Loucy (cell line): ENCODE measurements around the gene HOXB3.
A peak's percentile ranks its signal among the peaks of the same experiment; 100 is the strongest.

ENCODE experiments used
- H2AFZ ChIP-seq: fragments of 200-600 bp; sonication (generic); 2 replicates; pipeline ENCODE4 v1.6.0; 2016; ENCODE audit warnings: antibody characterized with exemption, mild to moderate bottlenecking, low read length, moderate library complexity
- H3F3A ChIP-seq: fragments of 200-600 bp; 2 replicates; pipeline ENCODE4 v1.6.0; 2016; ENCODE audit warnings: antibody characterized with exemption, low read depth, mild to moderate bottlenecking
- H3K27me3 ChIP-seq: fragments of 200-600 bp; sonication (generic); 2 replicates; pipeline ENCODE4 v1.6.1; 2014; ENCODE audit warnings: low read length, mild to moderate bottlenecking; ENCODE audit not compliant: insufficient read depth, poor library complexity, severe bottlenecking
- H3K36me3 ChIP-seq: fragments of 200-600 bp; sonication (generic); 2 replicates; pipeline ENCODE4 v1.6.1; 2016; ENCODE audit warnings: low read length; ENCODE audit not compliant: insufficient read depth
- H3K4me1 ChIP-seq: fragments of 200-600 bp; sonication (generic); 2 replicates; pipeline ENCODE4 v1.5.1; 2014; ENCODE audit warnings: low read length, mild to moderate bottlenecking; ENCODE audit not compliant: insufficient read depth, poor library complexity, severe bottlenecking
- H3K4me2 ChIP-seq: fragments of 200-600 bp; sonication (generic); 2 replicates; pipeline ENCODE4 v1.6.0; 2014; ENCODE audit warnings: antibody characterized with exemption, low read length, low read depth, mild to moderate bottlenecking; ENCODE audit not compliant: poor library complexity, severe bottlenecking
- H3K4me3 ChIP-seq: fragments of 200-600 bp; sonication (generic); 2 replicates; pipeline ENCODE4 v1.5.1; 2014; ENCODE audit warnings: low read length, mild to moderate bottlenecking, mixed read lengths; ENCODE audit not compliant: poor library complexity, severe bottlenecking
- H3K79me2 ChIP-seq: fragments of 200-600 bp; sonication (generic); 2 replicates; pipeline ENCODE4 v1.6.1; 2014; ENCODE audit warnings: low read length; ENCODE audit not compliant: insufficient read depth
- H3K9ac ChIP-seq: fragments of 200-600 bp; sonication (generic); 2 replicates; pipeline ENCODE4 v1.6.0; 2014; ENCODE audit warnings: mild to moderate bottlenecking, low read depth, low read length, moderate library complexity; ENCODE audit not compliant: poor library complexity, severe bottlenecking
- H3K9me2 ChIP-seq: fragments of 200-600 bp; sonication (generic); replicated peaks from 2 replicates; pipeline ENCODE4 v1.6.1; 2016; ENCODE audit warnings: low read depth, low read length, mixed read lengths
- H3K9me3 ChIP-seq: fragments of 200-600 bp; sonication (generic); 2 replicates; pipeline ENCODE4 v1.6.1; 2014; ENCODE audit warnings: mild to moderate bottlenecking, antibody characterized with exemption, low read length, low read depth; ENCODE audit not compliant: insufficient read depth
- H4K20me1 ChIP-seq: fragments of 200-600 bp; sonication (generic); 2 replicates; pipeline ENCODE4 v1.6.0; 2014; ENCODE audit warnings: antibody characterized with exemption, low read length, mild to moderate bottlenecking; ENCODE audit not compliant: insufficient read depth, poor library complexity, severe bottlenecking
- EZH2phosphoT487 ChIP-seq: fragments of 200-600 bp; IDR thresholded peaks from 2 replicates; pipeline ENCODE4 v1.6.1; 2018; ENCODE audit warnings: antibody characterized with exemption, mild to moderate bottlenecking, moderate library complexity, borderline replicate concordance
- TF ChIP-seq, protein P1 (sequence below): fragments of 200-600 bp; sonication (generic); conservative IDR thresholded peaks from 2 replicates; pipeline ENCODE4 v1.5.1; 2014; ENCODE audit warnings: mild to moderate bottlenecking, antibody characterized with exemption, low read length

The HOXB3 gene

DNA sequence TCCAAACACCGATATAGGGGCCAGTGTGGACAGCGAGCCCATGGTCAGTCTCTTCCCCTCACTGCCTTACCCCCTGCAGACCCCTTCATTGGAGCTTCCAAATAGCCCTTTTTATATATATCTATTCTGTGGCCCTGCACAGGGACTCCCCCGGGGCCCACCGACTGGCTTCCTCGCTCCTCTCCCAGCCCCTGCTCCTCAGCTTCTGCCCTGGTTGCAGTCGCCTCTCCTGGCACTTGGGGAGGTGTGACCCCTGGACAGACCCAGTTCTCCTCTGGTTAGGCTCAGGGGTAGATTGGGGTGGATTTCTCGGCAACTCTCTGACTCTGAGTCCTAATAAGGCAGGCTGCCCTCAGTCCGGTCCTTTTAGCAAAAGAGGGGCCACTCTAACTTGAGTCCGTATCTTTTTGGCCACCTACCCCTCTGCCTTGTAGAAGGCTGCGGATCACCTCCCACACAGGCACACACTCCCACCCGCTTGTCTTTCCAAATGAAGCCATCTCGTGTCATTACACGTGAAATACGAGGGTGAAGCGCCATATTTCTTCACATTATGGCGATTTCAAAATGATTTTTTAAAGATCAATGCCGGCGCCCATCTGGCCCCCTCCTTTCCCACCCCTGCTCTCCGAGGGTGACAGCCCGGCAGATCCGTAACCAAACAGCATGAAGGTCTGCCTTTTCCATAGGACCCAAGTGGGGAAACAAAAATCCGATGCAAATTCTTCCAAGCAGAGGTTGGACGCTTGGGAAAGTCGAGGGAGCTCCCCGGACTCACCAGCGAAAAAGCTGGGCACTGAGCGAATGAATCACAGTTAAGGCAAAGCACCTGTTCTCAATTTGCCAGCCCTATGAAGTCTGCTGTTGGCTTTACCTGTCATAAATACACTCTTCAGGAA lies 37.8 kb upstream of the HOXB3 start:
- Histone ChIP-seq H3K79me2 (peaks cover 98% of the 10 kb centered on the region), H3K9me3 (no peaks in the 10 kb centered on the region), H3K9me2 (no peaks in the 10 kb centered on the region), H3K4me3 (peak overlapping the region; percentile 89), H3K4me1 (peaks cover 47% of the 10 kb centered on the region), H2AFZ (no peak overlapping the region), H3K4me2 (peak overlapping the region; percentile 95), H3K36me3 (no peaks in the 10 kb centered on the region), H3K27me3 (peaks cover 25% of the 10 kb centered on the region), H3F3A (no peaks in the 10 kb centered on the region), H3K9ac (peak overlapping the region; percentile 98), H4K20me1 (peaks cover 19% of the 10 kb centered on the region)
- TF ChIP-seq, protein P1, sequence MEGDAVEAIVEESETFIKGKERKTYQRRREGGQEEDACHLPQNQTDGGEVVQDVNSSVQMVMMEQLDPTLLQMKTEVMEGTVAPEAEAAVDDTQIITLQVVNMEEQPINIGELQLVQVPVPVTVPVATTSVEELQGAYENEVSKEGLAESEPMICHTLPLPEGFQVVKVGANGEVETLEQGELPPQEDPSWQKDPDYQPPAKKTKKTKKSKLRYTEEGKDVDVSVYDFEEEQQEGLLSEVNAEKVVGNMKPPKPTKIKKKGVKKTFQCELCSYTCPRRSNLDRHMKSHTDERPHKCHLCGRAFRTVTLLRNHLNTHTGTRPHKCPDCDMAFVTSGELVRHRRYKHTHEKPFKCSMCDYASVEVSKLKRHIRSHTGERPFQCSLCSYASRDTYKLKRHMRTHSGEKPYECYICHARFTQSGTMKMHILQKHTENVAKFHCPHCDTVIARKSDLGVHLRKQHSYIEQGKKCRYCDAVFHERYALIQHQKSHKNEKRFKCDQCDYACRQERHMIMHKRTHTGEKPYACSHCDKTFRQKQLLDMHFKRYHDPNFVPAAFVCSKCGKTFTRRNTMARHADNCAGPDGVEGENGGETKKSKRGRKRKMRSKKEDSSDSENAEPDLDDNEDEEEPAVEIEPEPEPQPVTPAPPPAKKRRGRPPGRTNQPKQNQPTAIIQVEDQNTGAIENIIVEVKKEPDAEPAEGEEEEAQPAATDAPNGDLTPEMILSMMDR: no peak
- TF ChIP-seq EZH2phosphoT487: no peak

DNA sequence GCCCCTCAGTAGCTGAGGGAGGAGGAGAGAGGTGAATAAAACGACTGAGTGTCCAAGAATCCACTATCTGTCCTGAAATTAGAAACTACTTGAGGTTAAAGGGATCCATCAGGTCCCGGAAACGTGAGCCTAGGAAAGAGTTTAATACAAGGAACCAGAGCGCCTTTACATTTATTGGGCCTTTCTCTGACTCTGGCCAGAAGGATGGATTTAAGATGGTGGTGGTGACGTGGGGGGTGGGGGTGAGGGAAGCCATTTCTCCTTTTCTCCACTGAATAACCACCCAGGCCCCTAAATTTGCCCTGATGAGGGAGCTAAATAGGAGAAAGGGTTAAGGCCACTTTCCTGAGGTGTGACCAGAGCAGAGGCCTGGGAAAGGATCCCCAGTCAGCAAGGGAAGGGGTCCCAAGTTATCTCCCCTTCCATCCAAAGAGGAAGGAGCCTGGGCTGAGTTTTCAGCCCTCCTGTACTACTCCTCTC lies 37.1 kb upstream of the HOXB3 start:
- peak overlapping the region; percentile 89 for H3K4me3 ChIP-seq
- peaks cover 48% of the 10 kb centered on the region for H3K4me1 ChIP-seq
- no peak for TF ChIP-seq EZH2phosphoT487
- TF ChIP-seq, protein P1: no peak
- H3K9me3 ChIP-seq: no peaks in the 10 kb centered on the region
- H3K36me3 ChIP-seq: peaks cover 5% of the 10 kb centered on the region; the same call in 1 of the 2 replicates
- H2AFZ ChIP-seq: no peak overlapping the region
- peak overlapping the region; percentile 98 for H3K9ac ChIP-seq
- peaks cover 24% of the 10 kb centered on the region for H4K20me1 ChIP-seq
- peak overlapping the region; percentile 95 for H3K4me2 ChIP-seq
- no peaks in the 10 kb centered on the region for H3K9me2 ChIP-seq
- peaks cover 98% of the 10 kb centered on the region for H3K79me2 ChIP-seq
- H3F3A ChIP-seq: no peaks in the 10 kb centered on the region
- H3K27me3 ChIP-seq: peaks cover 28% of the 10 kb centered on the region

DNA sequence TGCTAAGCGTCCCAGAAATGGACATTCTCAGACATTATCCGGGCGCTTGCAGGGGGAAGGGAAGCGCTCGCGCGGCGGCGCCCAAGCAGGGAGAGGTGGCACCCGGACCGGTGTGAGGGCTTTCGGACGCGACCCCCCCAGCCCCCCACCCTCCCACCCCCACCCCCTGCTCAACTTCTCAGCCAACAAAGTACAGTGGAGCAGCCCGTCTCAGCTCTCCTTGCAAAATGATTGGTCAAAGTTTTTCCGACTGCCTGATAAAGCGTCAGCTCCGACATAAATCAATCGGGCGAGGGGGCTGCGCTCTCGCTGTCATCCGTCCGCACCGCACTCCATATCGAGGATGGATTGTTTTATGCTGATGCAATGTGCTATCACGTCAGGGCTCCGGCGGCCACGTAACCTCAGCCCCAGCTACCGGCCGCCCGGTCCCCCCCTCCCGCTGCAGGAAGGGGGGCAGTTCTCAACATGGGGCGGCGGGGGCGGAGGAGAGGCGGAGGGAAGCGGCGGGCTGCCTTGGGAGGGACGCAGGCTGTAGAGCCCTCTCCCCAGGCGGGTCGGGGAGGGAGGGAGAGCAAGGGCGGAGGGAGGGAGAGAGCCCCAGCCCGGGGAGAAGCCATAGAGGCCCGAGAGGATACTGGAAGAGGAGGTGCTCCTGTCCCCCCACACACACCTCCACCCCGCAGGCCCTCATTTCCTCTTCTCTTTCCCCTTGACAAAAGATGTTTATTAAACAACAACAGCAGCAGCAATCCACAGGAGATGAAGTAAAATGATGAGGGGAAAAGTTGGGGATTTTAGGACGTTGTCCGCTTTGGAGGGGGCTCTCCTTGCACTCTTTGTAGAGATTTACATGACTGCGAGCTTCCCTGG lies 36.4 kb upstream of the HOXB3 start, which contains the start of gene HOXB9:
Gene HOXB9 (minus strand): TSS at position 114 of the 873 bp plus-strand sequence. CDS start 89 bp downstream, at position 25.
- peaks cover 44% of the 10 kb centered on the region for H3K4me1 ChIP-seq
- TF ChIP-seq, protein P1: no peak
- no peak for TF ChIP-seq EZH2phosphoT487
- H3K4me2 ChIP-seq: peak within 1 kb of the TSS; percentile 98
- peaks cover 24% of the 10 kb centered on the region for H4K20me1 ChIP-seq
- H3F3A ChIP-seq: no peaks in the 10 kb centered on the region
- H3K4me3 ChIP-seq: peak within 1 kb of the TSS; percentile 89
- no peaks in the 10 kb centered on the region for H3K9me2 ChIP-seq
- H3K36me3 ChIP-seq: peaks cover 8% of the 10 kb centered on the region; the same call in 1 of the 2 replicates
- no peaks in the 10 kb centered on the region for H3K9me3 ChIP-seq
- peaks cover 98% of the 10 kb centered on the region for H3K79me2 ChIP-seq
- peaks cover 31% of the 10 kb centered on the region for H3K27me3 ChIP-seq
- no peak within 1 kb of the TSS for H2AFZ ChIP-seq
- peak within 1 kb of the TSS; percentile 100 for H3K9ac ChIP-seq
